Bone marrow (tissue), 2 donors: ENCODE data around the gene INSRR.

Source experiments
- DNase-seq, 2 donors: peaks; one replicate each; lab custom pipeline; 2025; lab: John Stamatoyannopoulos, UW

The INSRR gene

GRCh38 chr1:156851779-156852417 is 7.0 kb downstream of the INSRR start:
- no peak for DNase-seq

GRCh38 chr1:156849151-156849496 is 9.8 kb downstream of the INSRR start:
- DNase-seq: no peak

GRCh38 chr1:156848461-156849150 is 10.3 kb downstream of the INSRR start:
- no peak for DNase-seq

- DNase-seq: no peak
Observed at GRCh38 chr1:156847591-156848460, 11.1 kb downstream of the INSRR start.

GRCh38 chr1:156846643-156847042 is 12.3 kb downstream of the INSRR start:
- DNase-seq: no peak

- DNase-seq: no peak
Observed at GRCh38 chr1:156845953-156846545, 12.9 kb downstream of the INSRR start.

- DNase-seq: no peak
Observed at GRCh38 chr1:156845055-156845952, 13.6 kb downstream of the INSRR start.

- no peak for DNase-seq
Observed at GRCh38 chr1:156844638-156845037, 14.3 kb downstream of the INSRR start.

GRCh38 chr1:156844102-156844501 is 14.8 kb downstream of the INSRR start:
- DNase-seq: no peak

GRCh38 chr1:156842618-156843300 is 16.2 kb downstream of the INSRR start:
- DNase-seq: no peak

GRCh38 chr1:156841295-156841855 is 17.5 kb downstream of the INSRR start:
- no peak for DNase-seq

GRCh38 chr1:156840898-156841279 is 18.0 kb downstream of the INSRR start:
- no peak for DNase-seq

GRCh38 chr1:156840186-156840897 is 18.6 kb downstream of the INSRR start:
- DNase-seq: no peak

GRCh38 chr1:156839426-156840109 is 19.3 kb downstream of the INSRR start:
- DNase-seq: no peak

- peak in 1 of 2 donors; percentile 6 for DNase-seq
Observed at GRCh38 chr1:156838972-156839371, 19.9 kb downstream of the INSRR start.

GRCh38 chr1:156836892-156837291 is 22.0 kb downstream of the INSRR start:
- DNase-seq: no peak

- DNase-seq: no peak
Observed at GRCh38 chr1:156836041-156836654, 22.8 kb downstream of the INSRR start.

GRCh38 chr1:156834322-156834721 is 24.6 kb downstream of the INSRR start:
- no peak for DNase-seq

GRCh38 chr1:156833603-156834002 is 25.3 kb downstream of the INSRR start:
- no peak for DNase-seq
